ENCODE results near the gene ZDHHC8.
A peak's percentile ranks its signal among the peaks of the same experiment; 100 is the strongest.
"Not testable (repeated sequence)": the region's sequence is repeated elsewhere in the genome, so short reads cannot be mapped to it uniquely, and the experiment has no call there.

The ZDHHC8 gene

DNA sequence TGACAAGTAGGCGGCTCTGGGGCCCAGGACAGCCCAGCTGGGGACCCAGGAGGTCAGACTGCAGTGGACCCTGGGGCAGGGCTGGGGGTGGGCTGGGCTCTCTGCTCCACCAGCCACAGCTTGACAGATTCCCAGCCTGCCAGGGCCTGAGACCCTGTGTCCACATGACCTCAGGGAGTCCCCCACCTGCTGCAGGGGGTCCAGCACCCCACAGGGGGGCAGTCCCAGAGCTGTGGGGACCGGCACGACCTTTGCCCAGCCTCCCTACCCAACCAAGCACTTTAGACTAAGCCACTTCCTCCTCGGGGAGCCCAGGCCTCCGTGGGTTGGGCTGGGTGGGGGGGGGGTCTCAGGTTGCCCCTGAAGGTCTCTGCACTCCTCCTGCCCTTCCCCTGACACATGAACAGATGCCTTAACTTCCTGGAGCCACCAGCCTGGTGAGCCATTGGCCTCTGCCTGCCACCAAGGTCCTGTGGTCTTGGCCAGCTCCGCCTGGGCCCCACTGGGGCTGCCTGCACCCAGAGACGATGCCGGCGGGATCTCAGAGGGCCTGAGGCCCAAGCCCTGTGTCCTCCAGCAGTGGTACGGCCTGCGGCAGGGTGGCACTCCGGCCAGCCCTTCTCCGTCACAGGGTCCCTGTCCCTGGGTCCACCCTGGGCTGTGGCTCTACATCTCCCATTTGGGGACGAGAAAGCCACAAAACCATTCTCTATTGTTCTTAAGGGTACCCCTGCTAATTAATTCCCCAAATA, 15.8 kb downstream of the ZDHHC8 start:
- DNase-seq, result no peak

DNA sequence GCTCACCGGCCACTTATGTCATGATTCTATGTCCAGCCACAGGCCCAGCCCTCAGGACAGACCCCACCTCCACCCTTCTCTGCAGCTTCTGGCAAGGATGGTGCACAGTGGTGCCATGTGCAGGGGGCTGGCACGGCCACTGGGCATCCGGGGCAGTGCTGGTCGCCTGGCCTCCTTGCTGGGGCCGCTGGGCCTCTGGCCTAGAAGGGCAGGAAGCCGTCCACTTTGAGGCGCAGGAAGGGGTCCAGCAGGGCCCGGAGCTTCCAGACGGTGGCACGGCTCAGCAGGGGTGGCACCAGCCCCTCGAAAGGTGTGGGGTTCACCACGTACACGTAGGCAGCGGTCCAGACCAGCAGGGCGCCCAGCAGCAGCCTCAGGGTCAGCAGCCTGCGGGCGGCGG, 16.8 kb downstream of the ZDHHC8 start:
- no peak for DNase-seq

DNA sequence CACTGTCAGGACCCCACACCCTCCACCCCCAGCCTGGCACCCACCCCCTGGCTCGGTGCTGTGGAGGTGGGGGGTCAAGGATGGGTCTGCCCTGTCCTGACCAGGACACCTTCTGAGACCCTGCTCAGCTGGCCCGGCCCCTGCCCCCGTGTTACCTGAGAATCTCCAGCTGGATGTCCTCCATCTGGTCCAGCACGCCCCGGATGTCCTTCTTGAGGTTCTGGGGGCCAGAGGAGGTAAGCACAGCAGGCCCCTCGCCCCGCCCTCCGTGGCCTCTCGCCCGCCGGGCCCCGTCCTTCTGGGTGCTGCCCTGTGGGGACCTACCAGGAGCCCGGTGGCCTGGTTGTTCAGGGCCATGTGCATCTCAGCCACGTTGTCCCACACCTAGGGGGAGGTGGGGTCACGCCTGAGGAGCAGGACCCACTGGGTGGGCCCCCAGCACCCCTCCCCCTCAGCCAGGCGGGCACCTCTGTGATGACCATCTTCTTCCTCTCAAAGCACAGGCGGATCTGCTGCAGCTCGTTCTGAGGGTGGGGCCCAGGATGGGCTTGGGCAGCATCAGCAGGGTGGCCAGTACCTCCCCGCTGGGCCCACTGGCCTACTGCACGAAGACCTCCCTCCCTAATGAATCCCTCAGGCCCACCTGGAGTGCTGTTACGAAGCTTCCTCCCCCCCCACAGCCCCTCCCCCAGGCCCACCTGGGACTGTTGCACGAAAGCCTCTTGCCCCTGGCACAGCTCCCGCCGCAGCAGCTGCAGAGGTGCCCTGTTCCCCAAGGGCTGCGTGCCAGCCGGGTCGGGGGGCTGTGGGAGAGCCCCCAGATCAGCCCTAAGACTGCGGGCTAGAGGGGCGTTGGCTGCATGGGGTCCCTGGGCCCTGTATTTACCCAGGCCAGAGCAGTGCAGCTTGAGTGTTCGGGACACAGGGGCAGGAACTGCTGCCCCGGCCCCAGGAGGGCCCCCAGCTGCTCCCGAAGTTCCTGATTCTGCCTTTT, 17.9 kb downstream of the ZDHHC8 start:
- no peak for DNase-seq

- DNase-seq, result no peak
Measured at GRCh38 chr22:20150381-20151275, 19.0 kb downstream of the ZDHHC8 start, which contains the start of gene CCDC188. CCDC188 (minus strand) TSS chr22:20151055; CDS start chr22:20150986, 69 bp downstream.

DNA sequence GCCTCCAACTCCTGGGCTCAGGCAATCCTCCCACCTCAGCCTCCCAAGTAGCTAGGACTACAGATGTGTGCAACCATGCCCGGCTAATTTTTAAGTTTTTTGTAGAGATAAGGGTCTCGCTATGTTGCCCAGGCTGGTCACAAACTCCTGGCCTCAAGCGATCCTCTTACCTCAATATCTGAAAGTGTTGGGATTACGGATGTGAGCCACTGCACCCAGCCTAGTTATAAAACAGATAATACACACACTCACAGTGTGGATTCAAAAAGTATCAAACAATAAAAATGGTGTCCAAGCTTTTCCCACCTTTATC, 19.6 kb downstream of the ZDHHC8 start:
- DNase-seq, result no peak

- no peak for DNase-seq
Measured at GRCh38 chr22:20152464-20152890, 20.9 kb downstream of the ZDHHC8 start.

DNA sequence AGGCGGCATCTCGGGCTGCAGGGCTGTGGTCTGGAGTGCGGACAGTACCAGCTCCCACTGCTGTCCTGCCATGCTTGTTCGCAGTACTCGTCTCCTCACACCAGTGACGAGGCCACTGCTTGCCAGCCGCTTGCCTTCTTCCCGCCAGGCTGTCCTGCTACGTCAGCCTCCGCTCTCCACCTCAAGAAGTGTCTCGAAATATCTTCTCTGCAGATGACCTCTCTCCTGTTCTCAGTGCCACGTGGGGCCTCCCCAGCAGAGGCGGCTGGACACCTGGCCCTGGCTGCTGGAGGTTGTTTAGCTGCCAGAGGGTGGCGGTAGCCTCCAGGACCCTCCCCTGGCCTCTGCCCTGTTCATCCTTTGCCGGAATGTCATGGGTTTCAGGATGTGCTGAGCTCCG, 22.3 kb downstream of the ZDHHC8 start:
- DNase-seq, result no peak

- DNase-seq, result no peak
Measured at GRCh38 chr22:20154602-20155187, 23.1 kb downstream of the ZDHHC8 start.

- peak; percentile 63 for DNase-seq
Measured at GRCh38 chr22:20155330-20156041, 23.9 kb downstream of the ZDHHC8 start.

DNA sequence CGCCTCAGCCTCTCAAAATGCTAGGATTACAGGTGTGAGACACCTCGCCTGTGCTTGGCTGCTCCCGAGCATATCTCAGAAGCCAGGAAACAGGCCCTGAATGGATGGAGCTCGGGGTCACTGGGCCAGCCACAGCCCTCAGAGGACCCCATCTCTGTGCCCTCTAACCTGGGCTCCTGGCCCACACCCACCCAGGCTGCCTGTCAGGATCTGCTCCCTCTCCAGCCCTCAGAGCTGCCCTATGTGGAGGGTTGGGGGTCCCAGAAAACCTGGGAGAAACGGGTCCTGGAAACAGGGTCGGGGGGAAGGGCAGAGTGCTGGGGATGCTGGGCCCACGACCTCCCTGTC, 24.4 kb downstream of the ZDHHC8 start:
- DNase-seq, result no peak

DNA sequence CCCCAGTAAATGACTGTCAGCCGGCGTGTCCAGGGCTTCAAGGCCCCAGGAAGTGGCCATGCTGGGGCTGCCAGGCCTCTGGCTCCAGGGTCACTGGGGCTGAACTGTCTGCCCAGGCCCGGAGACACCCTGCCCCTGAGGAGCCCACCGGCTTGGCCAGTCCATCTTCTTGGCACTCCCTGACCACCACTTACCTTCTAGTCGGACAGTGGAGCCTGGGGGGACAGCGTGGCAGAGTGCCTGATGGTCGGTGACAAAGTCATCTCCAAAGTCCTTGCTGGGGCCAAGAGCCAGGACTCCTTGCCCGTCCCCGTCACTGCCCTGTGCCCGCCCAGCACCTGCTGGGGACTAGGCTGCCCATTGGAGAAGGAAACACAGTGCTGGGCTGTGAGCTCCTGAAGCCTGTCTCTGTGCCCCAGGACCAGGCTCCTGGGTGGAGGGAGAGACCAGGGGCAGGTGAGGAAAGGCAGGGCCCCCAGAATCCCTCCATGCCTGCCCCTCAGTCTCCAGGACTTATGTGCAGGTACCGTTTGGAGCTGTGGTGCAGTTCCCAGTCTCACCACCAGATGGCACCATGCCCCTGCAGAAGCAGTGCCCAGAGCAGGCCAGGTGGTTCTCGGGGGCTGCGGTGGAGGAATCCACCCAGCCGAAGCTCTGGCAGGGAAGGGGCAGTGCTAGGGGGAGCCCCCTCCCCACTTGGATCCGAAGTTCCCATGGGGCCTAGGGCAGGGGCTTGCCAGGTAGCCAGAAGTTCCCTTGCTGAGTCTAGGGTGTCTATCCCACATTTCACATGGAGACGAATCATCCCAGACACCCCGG, 25.2 kb downstream of the ZDHHC8 start:
- DNase-seq, result peak; percentile 61

GRCh38 chr22:20157430-20158183, 26.0 kb downstream of the ZDHHC8 start:
- no peak for DNase-seq

- DNase-seq, result no peak
Measured at GRCh38 chr22:20158391-20159036, 26.9 kb downstream of the ZDHHC8 start.

DNA sequence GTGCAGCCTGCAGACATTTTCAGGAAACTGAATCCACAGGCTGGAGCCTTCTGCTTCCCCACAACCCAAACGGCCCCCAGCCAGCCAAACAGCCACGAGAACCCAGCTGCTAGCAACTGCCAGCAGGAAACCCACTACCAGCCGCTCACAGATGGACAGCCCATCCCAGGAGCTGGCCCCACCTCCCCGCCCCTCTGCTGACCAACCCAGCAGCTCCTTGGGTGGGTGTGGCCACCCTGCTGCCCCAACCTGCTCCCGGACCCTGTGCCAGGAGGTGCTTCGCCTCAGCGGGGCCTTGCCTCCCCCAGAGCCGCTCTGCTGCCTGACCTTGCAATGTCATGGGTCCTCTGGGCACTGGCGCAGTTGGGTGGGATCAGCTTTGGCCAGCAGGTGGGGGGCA, 27.5 kb downstream of the ZDHHC8 start:
- peak; percentile 66 for DNase-seq

GRCh38 chr22:20159531-20159930, 27.9 kb downstream of the ZDHHC8 start:
- DNase-seq, result not testable (repeated sequence)

DNA sequence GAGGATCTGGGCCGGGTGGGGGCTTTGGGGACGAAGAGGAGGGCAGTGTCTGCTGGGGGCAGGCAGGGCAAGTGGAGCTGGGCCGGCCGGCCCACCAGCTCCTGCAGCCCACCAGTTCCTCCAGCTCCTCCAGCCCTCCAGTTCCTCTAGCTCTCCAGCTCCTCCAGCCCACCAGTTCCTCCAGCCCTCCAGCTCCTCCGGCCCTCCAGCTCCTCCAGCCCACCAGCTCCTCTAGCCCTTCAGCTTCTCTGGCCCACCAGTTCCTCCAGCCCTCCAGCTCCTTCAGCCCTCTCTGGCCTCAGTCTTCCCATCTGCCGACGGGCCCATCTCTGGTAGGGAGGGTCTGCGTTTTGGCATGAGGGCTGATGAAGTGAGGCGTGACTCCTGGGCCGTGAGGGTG, 28.4 kb downstream of the ZDHHC8 start:
- DNase-seq, result no peak

DNA sequence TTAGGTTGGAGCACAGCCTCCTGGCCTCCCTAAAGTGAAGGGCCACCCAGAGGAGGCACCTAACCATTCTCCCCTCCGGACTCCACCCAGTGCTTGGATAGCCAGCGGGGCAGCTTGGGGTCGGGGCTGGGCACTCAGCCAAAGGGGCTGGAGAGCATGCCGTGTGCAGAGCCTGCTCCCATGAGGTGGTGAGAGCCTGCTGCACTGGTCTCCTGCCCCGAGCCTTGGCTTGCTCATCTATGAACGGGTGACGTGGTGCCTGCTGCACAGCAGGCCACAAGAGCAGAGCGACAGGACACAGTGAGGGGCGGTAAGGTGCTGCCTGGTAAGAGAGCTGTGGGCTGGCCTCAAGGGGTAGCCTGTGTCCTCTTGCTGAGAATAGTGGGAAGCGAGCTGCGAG, 33.3 kb downstream of the ZDHHC8 start:
- no peak for DNase-seq

GRCh38 chr22:20165421-20165820, 33.8 kb downstream of the ZDHHC8 start:
- DNase-seq, result no peak

DNA sequence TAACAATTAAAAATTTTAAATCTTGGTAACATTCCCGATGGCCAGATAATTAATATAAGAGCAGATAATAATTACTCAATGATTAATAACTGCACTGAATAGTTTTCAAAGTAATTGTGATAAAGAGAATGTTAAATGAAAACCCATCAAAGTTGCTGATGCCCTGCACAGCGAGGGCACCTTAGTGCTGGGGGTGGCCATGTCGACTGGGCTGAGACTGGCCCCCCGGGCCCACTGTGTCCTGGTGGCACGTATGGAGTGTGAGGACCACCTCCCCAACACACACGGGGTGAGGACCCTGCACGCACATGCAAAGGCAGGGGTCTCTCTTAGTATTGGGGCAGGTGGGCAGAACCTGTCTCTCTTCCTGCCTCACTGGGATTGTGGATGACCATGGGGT, 34.3 kb downstream of the ZDHHC8 start:
- DNase-seq, result no peak

- no peak for DNase-seq
Measured at GRCh38 chr22:20166703-20167102, 35.1 kb downstream of the ZDHHC8 start.

All from MV-4-11 (cell line).